ENCODE results near the gene TDRD10.
"Not testable (repeated sequence)": the region's sequence is repeated elsewhere in the genome, so short reads cannot be mapped to it uniquely, and the experiment has no call there.

Gene TDRD10

GRCh38 chr1:154478639-154479038 lies 23.4 kb upstream of the TDRD10 start:
- no peak for TF ChIP-seq CTCF (IDR thresholded peaks at IDR 0.05; ENCODE audit: low read depth, low read length, missing control alignments)
- H3K4me3 ChIP-seq (replicated peaks; ENCODE audit: low read depth, low read length): no peak overlapping the region
- DNase-seq (ENCODE audit: extremely low read depth, low read depth): no peak

DNA sequence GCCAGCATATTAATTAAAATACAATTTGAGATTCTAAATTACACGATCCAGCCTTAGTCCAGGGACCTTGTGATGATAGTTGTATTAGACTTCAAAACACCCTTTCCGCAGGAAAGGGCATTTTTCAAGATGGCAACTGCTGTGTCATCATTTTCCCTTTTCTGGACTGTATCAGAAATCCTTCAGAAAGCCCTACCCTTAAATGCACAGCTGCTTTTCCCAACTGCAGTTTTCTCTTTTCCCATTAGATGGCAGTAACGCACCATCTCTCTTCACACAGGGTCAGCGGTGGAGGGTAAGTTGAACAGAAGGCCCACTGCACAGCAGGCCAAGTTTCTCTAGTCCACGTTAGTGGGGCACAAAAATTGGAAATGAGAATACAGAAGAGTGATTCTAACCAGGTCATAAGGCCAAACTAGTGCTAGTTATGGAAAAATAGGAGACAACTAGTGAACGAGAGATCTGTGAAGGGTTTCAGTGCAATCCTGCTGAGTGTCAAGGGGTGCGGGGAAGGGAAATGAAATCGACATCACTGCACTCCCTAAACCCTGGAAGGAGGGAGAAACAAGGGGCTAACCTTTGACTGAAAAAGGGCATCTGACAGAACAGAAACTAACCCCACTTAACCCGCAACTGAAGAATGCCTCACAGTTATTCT lies 22.1 kb upstream of the TDRD10 start:
- TF ChIP-seq CTCF (IDR thresholded peaks at IDR 0.05; ENCODE audit: low read depth, low read length, missing control alignments): peak; percentile 88
- H3K4me3 ChIP-seq (replicated peaks; ENCODE audit: low read depth, low read length): no peak overlapping the region
- peak; percentile 80 for DNase-seq (ENCODE audit: extremely low read depth, low read depth)

GRCh38 chr1:154481053-154481452 lies 21.0 kb upstream of the TDRD10 start:
- DNase-seq (ENCODE audit: extremely low read depth, low read depth): no peak
- H3K4me3 ChIP-seq (replicated peaks; ENCODE audit: low read depth, low read length): no peak overlapping the region
- no peak for TF ChIP-seq CTCF (IDR thresholded peaks at IDR 0.05; ENCODE audit: low read depth, low read length, missing control alignments)

- no peak overlapping the region for H3K4me3 ChIP-seq (replicated peaks; ENCODE audit: low read depth, low read length)
- no peak for DNase-seq (ENCODE audit: extremely low read depth, low read depth)
- no peak for TF ChIP-seq CTCF (IDR thresholded peaks at IDR 0.05; ENCODE audit: low read depth, low read length, missing control alignments)
These were observed 17.8 kb upstream of the TDRD10 start for GRCh38 chr1:154483941-154484803.

GRCh38 chr1:154485106-154485505 lies 16.9 kb upstream of the TDRD10 start:
- no peak for TF ChIP-seq CTCF (IDR thresholded peaks at IDR 0.05; ENCODE audit: low read depth, low read length, missing control alignments)
- no peak overlapping the region for H3K4me3 ChIP-seq (replicated peaks; ENCODE audit: low read depth, low read length)
- no peak for DNase-seq (ENCODE audit: extremely low read depth, low read depth)

- TF ChIP-seq CTCF (IDR thresholded peaks at IDR 0.05; ENCODE audit: low read depth, low read length, missing control alignments): no peak
These were observed 16.0 kb upstream of the TDRD10 start for GRCh38 chr1:154485910-154486496.

GRCh38 chr1:154486756-154487155 lies 15.3 kb upstream of the TDRD10 start:
- not testable (repeated sequence) for H3K4me3 ChIP-seq (replicated peaks; ENCODE audit: low read depth, low read length); DNase-seq (ENCODE audit: extremely low read depth, low read depth)

More at GRCh38 chr1:154485910-154486496, 16.0 kb upstream of the TDRD10 start:
- DNase-seq (ENCODE audit: extremely low read depth, low read depth): no peak
- H3K4me3 ChIP-seq (replicated peaks; ENCODE audit: low read depth, low read length): no peak overlapping the region
